OCI-LY1 (cell line): Measurements from ENCODE around the gene SLC26A8.
"Not testable (repeated sequence)": the region's sequence is repeated elsewhere in the genome, so short reads cannot be mapped to it uniquely, and the experiment has no call there.

Source experiments
- H2AFZ ChIP-seq: fragments of 200-600 bp; sonication (generic), shearing (Covaris generic); 2 replicates; pipeline ENCODE4 v1.6.0; 2014; ENCODE audit warnings: antibody characterized with exemption, mild to moderate bottlenecking, low read length
- H3F3A ChIP-seq: fragments of 200-600 bp; sonication (generic), shearing (Covaris generic); 2 replicates; pipeline ENCODE4 v1.6.0; 2014; ENCODE audit warnings: mild to moderate bottlenecking, antibody characterized with exemption, low read length, moderate library complexity; ENCODE audit not compliant: insufficient read depth
- H3K27ac ChIP-seq: fragments of 200-600 bp; sonication (generic); 2 replicates; pipeline ENCODE4 v1.5.1; 2014; ENCODE audit warnings: low read length, mixed run types, mild to moderate bottlenecking, low read depth; ENCODE audit not compliant: poor library complexity, severe bottlenecking
- H3K27me3 ChIP-seq: fragments of 200-600 bp; sonication (generic); 2 replicates; pipeline ENCODE4 v1.6.0; 2014; ENCODE audit warnings: antibody characterized with exemption, mild to moderate bottlenecking, low read length, moderate library complexity; ENCODE audit not compliant: insufficient read depth
- H3K36me3 ChIP-seq: fragments of 200-600 bp; sonication (generic); 2 replicates; pipeline ENCODE4 v1.6.1; 2014; ENCODE audit warnings: mild to moderate bottlenecking, antibody characterized with exemption, low read length, moderate library complexity, mixed read lengths; ENCODE audit not compliant: insufficient read depth
- H3K4me1 ChIP-seq: fragments of 200-600 bp; sonication (generic); 2 replicates; pipeline ENCODE4 v1.5.1; 2014; ENCODE audit warnings: mild to moderate bottlenecking, low read length, moderate library complexity; ENCODE audit not compliant: insufficient read depth, severe bottlenecking
- H3K4me2 ChIP-seq: fragments of 200-600 bp; sonication (generic), shearing (Covaris generic); 2 replicates; pipeline ENCODE4 v1.6.1; 2014; ENCODE audit warnings: low read length
- H3K4me3 ChIP-seq: fragments of 200-600 bp; sonication (generic); 2 replicates; pipeline ENCODE4 v1.5.1; 2014; ENCODE audit warnings: low read length, low read depth, mild to moderate bottlenecking, mixed read lengths; ENCODE audit not compliant: poor library complexity, severe bottlenecking
- H3K79me2 ChIP-seq: fragments of 200-600 bp; shearing (Covaris generic); 2 replicates; pipeline ENCODE4 v1.6.1; 2016; ENCODE audit warnings: mixed run types, low read length, mixed read lengths; ENCODE audit not compliant: insufficient read depth
- H3K9ac ChIP-seq: fragments of 200-600 bp; sonication (generic), shearing (Covaris generic); 2 replicates; pipeline ENCODE4 v1.6.1; 2014; ENCODE audit warnings: mild to moderate bottlenecking, low read length, mixed read lengths
- H3K9me2 ChIP-seq: fragments of 200-600 bp; sonication (generic), shearing (Covaris generic); 2 replicates; pipeline ENCODE4 v1.6.1; 2014; ENCODE audit warnings: low read depth, mild to moderate bottlenecking, low read length, mixed read lengths
- H3K9me3 ChIP-seq: fragments of 200-600 bp; shearing (Covaris generic); 2 replicates; pipeline ENCODE4 v1.6.1; 2014; ENCODE audit warnings: low read length, mixed read lengths
- H4K20me1 ChIP-seq: fragments of 200-600 bp; sonication (generic), shearing (Covaris generic); 2 replicates; pipeline ENCODE4 v1.6.0; 2016; ENCODE audit warnings: mild to moderate bottlenecking, low read length; ENCODE audit not compliant: insufficient read depth
- EZH2 ChIP-seq: fragments of 200-600 bp; sonication (generic), shearing (Covaris generic); IDR thresholded peaks from 2 replicates; pipeline ENCODE4 v1.8.0; 2017; ENCODE audit warnings: borderline replicate concordance, mixed run types, mild to moderate bottlenecking, antibody characterized with exemption, low read length, moderate library complexity, mixed read lengths
- TF ChIP-seq, protein P1 (sequence below): fragments of 200-600 bp; sonication (generic), shearing (Covaris generic); IDR thresholded peaks from 2 replicates; pipeline ENCODE4 v1.5.1; 2017; ENCODE audit warnings: mild to moderate bottlenecking, antibody characterized with exemption, low read length, moderate library complexity, mixed read lengths

The SLC26A8 gene

DNA sequence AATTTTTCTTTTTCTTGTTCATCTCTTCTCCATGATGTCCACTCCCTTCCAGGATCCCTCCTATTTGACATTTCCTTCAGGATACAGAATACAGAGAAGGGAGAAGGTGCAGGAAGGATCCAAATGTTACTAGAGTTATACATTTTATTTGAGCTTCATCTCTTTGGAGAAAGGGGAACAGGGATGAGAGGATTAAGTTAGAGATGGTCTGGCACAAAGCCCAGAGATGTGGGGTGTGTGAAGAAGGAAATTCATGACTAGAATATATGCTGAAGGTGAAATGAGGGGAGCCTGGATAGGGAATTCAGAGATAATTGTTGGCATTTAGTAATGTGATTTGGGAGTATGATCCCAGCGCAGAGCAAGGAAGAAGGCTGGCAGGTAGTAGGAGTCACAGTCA, 81.1 kb downstream of the SLC26A8 start:
- H3K36me3 ChIP-seq = no peaks in the 10 kb centered on the region; the same call in 1 of the 2 replicates
- H3K27ac ChIP-seq = no peak overlapping the region
- no peaks in the 10 kb centered on the region for H3K4me1 ChIP-seq
- no peaks in the 10 kb centered on the region for H4K20me1 ChIP-seq
- H3F3A ChIP-seq = no peaks in the 10 kb centered on the region
- H3K4me2 ChIP-seq = no peak overlapping the region
- TF ChIP-seq EZH2 = no peak
- TF ChIP-seq, protein P1, sequence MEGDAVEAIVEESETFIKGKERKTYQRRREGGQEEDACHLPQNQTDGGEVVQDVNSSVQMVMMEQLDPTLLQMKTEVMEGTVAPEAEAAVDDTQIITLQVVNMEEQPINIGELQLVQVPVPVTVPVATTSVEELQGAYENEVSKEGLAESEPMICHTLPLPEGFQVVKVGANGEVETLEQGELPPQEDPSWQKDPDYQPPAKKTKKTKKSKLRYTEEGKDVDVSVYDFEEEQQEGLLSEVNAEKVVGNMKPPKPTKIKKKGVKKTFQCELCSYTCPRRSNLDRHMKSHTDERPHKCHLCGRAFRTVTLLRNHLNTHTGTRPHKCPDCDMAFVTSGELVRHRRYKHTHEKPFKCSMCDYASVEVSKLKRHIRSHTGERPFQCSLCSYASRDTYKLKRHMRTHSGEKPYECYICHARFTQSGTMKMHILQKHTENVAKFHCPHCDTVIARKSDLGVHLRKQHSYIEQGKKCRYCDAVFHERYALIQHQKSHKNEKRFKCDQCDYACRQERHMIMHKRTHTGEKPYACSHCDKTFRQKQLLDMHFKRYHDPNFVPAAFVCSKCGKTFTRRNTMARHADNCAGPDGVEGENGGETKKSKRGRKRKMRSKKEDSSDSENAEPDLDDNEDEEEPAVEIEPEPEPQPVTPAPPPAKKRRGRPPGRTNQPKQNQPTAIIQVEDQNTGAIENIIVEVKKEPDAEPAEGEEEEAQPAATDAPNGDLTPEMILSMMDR = no peak
- no peaks in the 10 kb centered on the region for H3K79me2 ChIP-seq
- H3K4me3 ChIP-seq = no peak overlapping the region
- no peak overlapping the region for H2AFZ ChIP-seq
- H3K9ac ChIP-seq = no peak overlapping the region
- H3K9me2 ChIP-seq = no peaks in the 10 kb centered on the region
- H3K27me3 ChIP-seq = no peaks in the 10 kb centered on the region; the same call in 1 of the 2 replicates
- 0 out of 2 replicates have a peak, but pooled peaks cover 8% of the 10 kb centered on the region for H3K9me3 ChIP-seq

DNA sequence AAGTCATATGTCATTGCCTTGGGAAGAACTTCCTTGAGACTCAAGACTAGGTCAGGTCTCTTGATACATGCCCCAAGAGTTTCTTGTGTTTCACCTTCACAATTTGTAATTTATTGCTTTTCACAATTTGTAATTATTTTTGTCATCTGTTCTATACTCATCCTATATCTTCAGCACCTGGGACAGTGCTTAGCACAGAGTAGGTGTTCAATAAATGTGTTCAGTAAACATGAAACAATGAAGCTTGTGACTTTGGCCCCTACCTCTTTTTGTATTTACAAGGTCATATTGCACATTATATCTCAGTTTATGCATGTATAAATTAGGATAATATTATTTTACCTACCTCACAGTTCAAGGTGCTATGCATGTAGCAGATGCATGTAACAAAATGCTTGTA, 82.1 kb downstream of the SLC26A8 start:
- Histone ChIP-seq H3F3A (no peaks in the 10 kb centered on the region), H3K27ac (no peak overlapping the region), H3K9me2 (no peaks in the 10 kb centered on the region), H3K36me3 (no peaks in the 10 kb centered on the region; the same call in 1 of the 2 replicates), H3K4me1 (no peaks in the 10 kb centered on the region), H3K4me3 (no peak overlapping the region), H3K9ac (no peak overlapping the region), H4K20me1 (no peaks in the 10 kb centered on the region), H3K9me3 (0 out of 2 replicates have a peak, but pooled peaks cover 8% of the 10 kb centered on the region), H3K27me3 (no peaks in the 10 kb centered on the region; the same call in 1 of the 2 replicates), H3K79me2 (no peaks in the 10 kb centered on the region), H3K4me2 (no peak overlapping the region), H2AFZ (no peak overlapping the region)
- TF ChIP-seq, protein P1 = no peak
- TF ChIP-seq EZH2 = no peak

DNA sequence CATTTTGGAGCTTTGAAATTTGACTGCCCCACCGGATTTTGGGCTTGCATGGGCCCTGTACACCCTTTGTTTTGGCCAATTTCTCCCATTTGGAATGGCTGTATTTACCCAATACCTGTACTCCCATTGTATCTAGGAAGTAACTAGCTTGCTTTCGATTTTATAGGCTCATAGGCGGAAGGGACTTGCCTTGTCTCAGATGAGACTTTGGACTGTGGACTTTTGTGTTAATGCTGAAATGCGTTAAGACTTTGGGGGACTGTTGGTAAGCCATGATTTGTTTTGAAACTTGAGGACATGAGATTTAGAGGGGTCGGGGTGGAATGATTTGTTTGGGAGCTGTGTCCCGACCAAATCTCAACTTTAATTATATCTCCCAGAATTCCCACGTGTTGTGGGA, 83.3 kb downstream of the SLC26A8 start:
- not testable (repeated sequence) for H2AFZ ChIP-seq, H3F3A ChIP-seq, H3K27me3 ChIP-seq, H3K79me2 ChIP-seq, H3K4me2 ChIP-seq, H3K9me2 ChIP-seq, H3K4me1 ChIP-seq, H3K4me3 ChIP-seq, H3K9me3 ChIP-seq, H4K20me1 ChIP-seq, H3K36me3 ChIP-seq, H3K27ac ChIP-seq, H3K9ac ChIP-seq

DNA sequence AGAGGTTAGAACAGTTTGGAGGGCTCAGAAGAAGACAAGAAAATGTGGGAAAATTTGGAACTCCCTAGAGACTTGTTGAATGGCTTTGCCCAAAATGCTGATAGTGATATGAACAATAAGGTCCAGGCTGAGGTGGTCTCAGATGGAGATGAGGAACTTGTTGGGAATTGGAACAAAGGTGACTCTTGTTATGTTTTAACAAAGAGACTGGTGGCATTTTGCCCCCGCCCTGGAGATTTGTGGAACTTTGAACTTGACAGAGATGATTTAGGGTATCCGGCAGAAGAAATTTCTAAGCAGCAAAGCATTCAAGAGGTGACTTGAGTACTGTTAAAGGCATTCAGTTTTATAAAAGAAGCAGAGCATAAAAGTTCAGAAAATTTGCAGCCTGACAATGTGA, 84.4 kb downstream of the SLC26A8 start:
- not testable (repeated sequence) for H3K9me2 ChIP-seq, H3K27me3 ChIP-seq, H3K9ac ChIP-seq, H3K4me1 ChIP-seq, H3K4me3 ChIP-seq, H3K4me2 ChIP-seq, H3K9me3 ChIP-seq, H3K79me2 ChIP-seq, H3K27ac ChIP-seq, H4K20me1 ChIP-seq, H2AFZ ChIP-seq, H3F3A ChIP-seq, H3K36me3 ChIP-seq

DNA sequence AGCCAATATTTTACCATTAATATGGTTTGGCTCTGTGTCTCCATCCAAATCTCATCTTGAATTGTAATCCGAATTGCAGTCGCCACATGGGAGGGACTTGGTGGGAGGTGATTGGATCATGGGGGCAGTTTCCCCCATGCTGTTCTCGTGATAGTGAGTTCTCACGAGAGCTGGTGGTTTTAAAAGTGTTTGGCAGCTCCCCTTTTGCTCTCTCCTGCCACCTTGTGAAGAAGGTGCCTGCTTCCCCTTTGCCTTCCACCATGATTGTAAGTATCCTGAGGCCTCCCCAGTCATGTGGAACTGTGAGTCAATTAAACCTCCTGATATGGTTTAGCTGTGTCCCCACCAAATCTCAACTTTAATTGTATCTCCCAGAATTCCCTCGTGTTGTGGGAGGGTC, 85.2 kb downstream of the SLC26A8 start:
- H3K9ac ChIP-seq, H3K4me3 ChIP-seq, H3K27me3 ChIP-seq, H3K79me2 ChIP-seq, H3K9me3 ChIP-seq, H2AFZ ChIP-seq, H4K20me1 ChIP-seq, H3K36me3 ChIP-seq, H3F3A ChIP-seq, H3K9me2 ChIP-seq, H3K4me1 ChIP-seq, H3K4me2 ChIP-seq, H3K27ac ChIP-seq: not testable (repeated sequence)
